Fibroblast of lung (primary cell): ENCODE results near the gene MAK.

Experiments used
- EZH2 ChIP-seq: IDR thresholded peaks from 2 replicates; pipeline ENCODE4 v1.5.1; 2012; ENCODE audit warnings: low read length, control low read depth, mild to moderate bottlenecking; ENCODE audit errors: missing control alignments
- TF ChIP-seq, protein P1 (sequence below), 2 donors: IDR thresholded peaks in 1 of 2; conservative IDR thresholded peaks in 1 of 2; 1 replicate in 1 of 2; 2 replicates in 1 of 2; pipeline ENCODE4 v1.5.1; 2011 to 2012; ENCODE audit warnings: low read length in 2 of 2, control low read depth in 1 of 2, inconsistent platforms in 1 of 2, low read depth in 1 of 2, mild to moderate bottlenecking in 1 of 2

- TF ChIP-seq, protein P1, sequence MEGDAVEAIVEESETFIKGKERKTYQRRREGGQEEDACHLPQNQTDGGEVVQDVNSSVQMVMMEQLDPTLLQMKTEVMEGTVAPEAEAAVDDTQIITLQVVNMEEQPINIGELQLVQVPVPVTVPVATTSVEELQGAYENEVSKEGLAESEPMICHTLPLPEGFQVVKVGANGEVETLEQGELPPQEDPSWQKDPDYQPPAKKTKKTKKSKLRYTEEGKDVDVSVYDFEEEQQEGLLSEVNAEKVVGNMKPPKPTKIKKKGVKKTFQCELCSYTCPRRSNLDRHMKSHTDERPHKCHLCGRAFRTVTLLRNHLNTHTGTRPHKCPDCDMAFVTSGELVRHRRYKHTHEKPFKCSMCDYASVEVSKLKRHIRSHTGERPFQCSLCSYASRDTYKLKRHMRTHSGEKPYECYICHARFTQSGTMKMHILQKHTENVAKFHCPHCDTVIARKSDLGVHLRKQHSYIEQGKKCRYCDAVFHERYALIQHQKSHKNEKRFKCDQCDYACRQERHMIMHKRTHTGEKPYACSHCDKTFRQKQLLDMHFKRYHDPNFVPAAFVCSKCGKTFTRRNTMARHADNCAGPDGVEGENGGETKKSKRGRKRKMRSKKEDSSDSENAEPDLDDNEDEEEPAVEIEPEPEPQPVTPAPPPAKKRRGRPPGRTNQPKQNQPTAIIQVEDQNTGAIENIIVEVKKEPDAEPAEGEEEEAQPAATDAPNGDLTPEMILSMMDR (conservative IDR thresholded peaks at IDR 0.05 in 1 of 2, IDR thresholded peaks at IDR 0.05 in 1 of 2; ENCODE audit: low read depth in 1 of 2, low read length in 2 of 2): no peak
- TF ChIP-seq EZH2: no peak
Measured at GRCh38 chr6:10722820-10723566, 115.3 kb downstream of the MAK start, which contains the start of gene TMEM14C.
